Glutamatergic neuron (in vitro differentiated cells): ENCODE measurements around the gene PPEF2. TPM values are rescaled to one million over a fixed set of nuclear protein-coding genes. Genes with fewer than 3 reads are reported as not detected.
"Not testable (repeated sequence)": the region's sequence is repeated elsewhere in the genome, so short reads cannot be mapped to it uniquely, and the experiment has no call there.

Source experiments
- DNase-seq: peaks from one replicate; pipeline ENCODE4 v3.0.0; 2022
- H3K27ac Mint-ChIP-seq: one replicate; pipeline ENCODE4 v1.8.0; 2020; ENCODE audit warnings: mild to moderate bottlenecking, mixed read lengths, inconsistent platforms; ENCODE audit not compliant: unreplicated experiment
- H3K27me3 Mint-ChIP-seq: one replicate; pipeline ENCODE4 v1.8.0; 2020; ENCODE audit warnings: mild to moderate bottlenecking, moderate library complexity, mixed read lengths, inconsistent platforms; ENCODE audit not compliant: unreplicated experiment
- H3K36me3 Mint-ChIP-seq: one replicate; pipeline ENCODE4 v1.8.0; 2020; ENCODE audit warnings: mild to moderate bottlenecking, mixed read lengths, inconsistent platforms; ENCODE audit not compliant: unreplicated experiment
- H3K4me1 Mint-ChIP-seq: one replicate; pipeline ENCODE4 v1.8.0; 2020; ENCODE audit warnings: mild to moderate bottlenecking, low read depth, mixed read lengths, inconsistent platforms; ENCODE audit not compliant: unreplicated experiment
- H3K4me3 Mint-ChIP-seq: one replicate; pipeline ENCODE4 v1.8.0; 2020; ENCODE audit warnings: mild to moderate bottlenecking, mixed read lengths, inconsistent platforms; ENCODE audit not compliant: unreplicated experiment
- H3K9me3 Mint-ChIP-seq: one replicate; pipeline ENCODE4 v1.8.0; 2020; ENCODE audit warnings: mild to moderate bottlenecking, moderate library complexity, mixed read lengths, inconsistent platforms; ENCODE audit not compliant: unreplicated experiment
- CTCF ChIP-seq: fragments of 200-600 bp; sonication (generic); IDR thresholded peaks from one replicate; pipeline ENCODE4 v1.5.0; 2021; ENCODE audit not compliant: partially characterized antibody, unreplicated experiment
- total RNA-seq: library from RNA; stranded (reverse); fragmentation: NEBNext Ultra II Directional; extraction: Animal tissue kit (Norgen Biotek cat#: 25700); gene quantifications from one replicate; pipeline ENCODE4 v1.2.1, GENCODE V29; 2021; ENCODE audit not compliant: unreplicated experiment

Gene PPEF2
- total RNA-seq, 1 donor from 2014 or later = not detected

DNA sequence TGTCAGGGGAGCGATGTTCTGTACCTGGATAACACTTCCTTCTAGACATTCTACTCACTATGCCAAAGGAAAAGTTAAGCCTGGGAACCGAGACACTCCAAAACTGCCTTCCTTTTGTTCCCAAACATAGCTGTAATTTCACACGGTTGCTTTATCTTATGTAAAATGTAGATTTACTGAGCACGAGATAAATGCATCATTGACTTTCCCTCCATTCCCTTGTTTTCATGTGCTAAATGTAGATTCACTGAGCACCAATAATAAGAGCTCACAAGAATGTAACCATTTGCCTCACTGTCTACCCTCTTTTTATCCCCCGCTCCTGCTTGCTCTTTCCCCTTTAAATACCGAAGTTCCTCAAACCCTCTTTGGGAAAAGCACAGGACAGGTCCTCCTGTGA, 10.7 kb upstream of the PPEF2 start:
- TF ChIP-seq CTCF = no peak
- Mint-ChIP-seq H3K27ac (no peak overlapping the region), H3K9me3 (no peaks in the 10 kb centered on the region), H3K4me3 (no peak overlapping the region), H3K27me3 (no peaks in the 10 kb centered on the region), H3K4me1 (peaks cover 1% of the 10 kb centered on the region), H3K36me3 (no peaks in the 10 kb centered on the region)
- DNase-seq = no peak

DNA sequence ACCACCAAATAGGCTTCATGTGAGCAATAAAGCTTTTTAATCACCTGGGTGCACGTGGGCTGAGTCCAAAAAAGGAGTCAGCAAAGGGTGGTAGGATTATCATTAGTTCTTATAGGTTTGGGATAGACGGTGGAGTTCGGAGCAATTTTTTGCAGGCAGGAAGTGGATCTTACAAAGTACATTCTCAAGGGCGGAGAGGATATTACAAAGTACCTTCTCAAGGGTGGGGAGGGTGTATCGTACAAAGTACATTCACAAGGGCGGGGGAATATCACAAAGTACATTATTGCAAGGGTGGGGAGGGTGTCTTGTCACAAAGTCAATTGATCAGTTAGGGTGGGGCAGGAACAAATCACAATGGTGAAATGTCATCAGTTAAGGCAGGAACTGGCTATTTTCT, 8.6 kb upstream of the PPEF2 start:
- not testable (repeated sequence) for H3K27ac Mint-ChIP-seq, H3K4me1 Mint-ChIP-seq, H3K9me3 Mint-ChIP-seq, H3K27me3 Mint-ChIP-seq, DNase-seq, H3K36me3 Mint-ChIP-seq, H3K4me3 Mint-ChIP-seq

GRCh38 chr4:75909405-75909804, 7.2 kb upstream of the PPEF2 start:
- TF ChIP-seq CTCF = no peak
- no peak for DNase-seq
- Mint-ChIP-seq H3K4me3 (no peak overlapping the region), H3K27me3 (no peaks in the 10 kb centered on the region), H3K27ac (no peak overlapping the region), H3K9me3 (no peaks in the 10 kb centered on the region), H3K4me1 (no peaks in the 10 kb centered on the region), H3K36me3 (no peaks in the 10 kb centered on the region)

GRCh38 chr4:75908555-75908954, 6.3 kb upstream of the PPEF2 start:
- no peaks in the 10 kb centered on the region for H3K9me3 Mint-ChIP-seq
- no peaks in the 10 kb centered on the region for H3K27me3 Mint-ChIP-seq
- H3K4me3 Mint-ChIP-seq = no peak overlapping the region

GRCh38 chr4:75907966-75908365, 5.7 kb upstream of the PPEF2 start:
- H3K27me3 Mint-ChIP-seq = no peaks in the 10 kb centered on the region
- H3K4me1 Mint-ChIP-seq = no peaks in the 10 kb centered on the region
- H3K4me3 Mint-ChIP-seq = no peak overlapping the region
- no peak for DNase-seq
- TF ChIP-seq CTCF = no peak
- no peaks in the 10 kb centered on the region for H3K9me3 Mint-ChIP-seq
- H3K27ac Mint-ChIP-seq = no peak overlapping the region
- no peaks in the 10 kb centered on the region for H3K36me3 Mint-ChIP-seq

More at GRCh38 chr4:75908555-75908954, 6.3 kb upstream of the PPEF2 start:
- no peak for TF ChIP-seq CTCF
- no peaks in the 10 kb centered on the region for H3K36me3 Mint-ChIP-seq
- no peaks in the 10 kb centered on the region for H3K4me1 Mint-ChIP-seq
- no peak for DNase-seq
- H3K27ac Mint-ChIP-seq = no peak overlapping the region

DNA sequence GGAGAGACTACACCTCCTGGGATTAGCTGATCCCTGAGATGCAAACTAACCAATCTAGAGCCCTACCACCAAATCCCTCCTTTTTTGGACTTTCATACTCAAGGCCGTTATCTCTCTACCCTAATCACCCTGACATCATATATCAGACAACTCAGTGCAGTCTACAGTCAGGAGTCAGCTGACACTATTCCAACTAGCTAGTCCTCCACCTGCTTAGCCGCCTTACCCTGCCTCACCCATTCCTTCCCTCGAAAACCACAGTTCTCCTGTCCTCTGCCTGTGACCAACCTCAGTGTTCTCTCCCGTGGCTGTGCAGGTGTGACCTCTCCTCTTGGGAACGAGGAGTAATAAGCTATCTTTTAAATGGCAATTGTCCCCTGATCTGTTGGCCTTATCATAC, 1.8 kb upstream of the PPEF2 start:
- no peaks in the 10 kb centered on the region for H3K36me3 Mint-ChIP-seq
- no peaks in the 10 kb centered on the region for H3K27me3 Mint-ChIP-seq
- H3K4me1 Mint-ChIP-seq = no peaks in the 10 kb centered on the region
- H3K9me3 Mint-ChIP-seq = no peaks in the 10 kb centered on the region
- no peak overlapping the region for H3K4me3 Mint-ChIP-seq
- no peak for TF ChIP-seq CTCF
- H3K27ac Mint-ChIP-seq = no peak overlapping the region
- no peak for DNase-seq
